HFFc6 (cell line): Measurements from ENCODE around the gene COX17. TPM values are rescaled to one million over a fixed set of nuclear protein-coding genes. Genes with fewer than 3 reads are reported as not detected.

Experiments used
- DNase-seq: peaks from one replicate; pipeline ENCODE4 v3.0.0-alpha.2; 2018
- H3K27ac Mint-ChIP-seq: 2 replicates; pipeline ENCODE4 v1.8.0; 2020; ENCODE audit warnings: mild to moderate bottlenecking, mixed read lengths
- H3K27me3 Mint-ChIP-seq: 2 replicates; pipeline ENCODE4 v1.8.0; 2021; ENCODE audit warnings: mild to moderate bottlenecking, moderate library complexity, mixed read lengths; ENCODE audit not compliant: insufficient read depth
- H3K36me3 Mint-ChIP-seq: 2 replicates; pipeline ENCODE4 v1.8.0; 2021; ENCODE audit warnings: low read depth, mixed read lengths
- H3K4me1 Mint-ChIP-seq: 2 replicates; pipeline ENCODE4 v1.8.0; 2020; ENCODE audit warnings: low read depth, mixed read lengths
- H3K4me3 Mint-ChIP-seq: 2 replicates; pipeline ENCODE4 v1.8.0; 2020; ENCODE audit warnings: mild to moderate bottlenecking, moderate library complexity, mixed read lengths
- H3K9me3 Mint-ChIP-seq: 2 replicates; pipeline ENCODE4 v1.8.0; 2020; ENCODE audit warnings: mild to moderate bottlenecking, mixed read lengths
- total RNA-seq, 6 experiments: library from RNA; stranded (reverse); fragmentation: NEBNext Ultra II Directional; extraction: Animal tissue kit (Norgen Biotek cat#: 25700); gene quantifications; 2 replicates in 1 of 6; 3 replicates in 5 of 6; pipeline ENCODE4 v1.2.3, GENCODE V29; 2021
- TF ChIP-seq, protein P1 (sequence below): fragments of 200-600 bp; sonication (generic); IDR thresholded peaks from 2 replicates; pipeline ENCODE4 v1.5.0; 2021; ENCODE audit warnings: antibody characterized with exemption, mild to moderate bottlenecking

The COX17 gene
- total RNA-seq, 6 experiments from 2014 or later, result 28.9 to 41.0 (median 35.2) TPM

DNA sequence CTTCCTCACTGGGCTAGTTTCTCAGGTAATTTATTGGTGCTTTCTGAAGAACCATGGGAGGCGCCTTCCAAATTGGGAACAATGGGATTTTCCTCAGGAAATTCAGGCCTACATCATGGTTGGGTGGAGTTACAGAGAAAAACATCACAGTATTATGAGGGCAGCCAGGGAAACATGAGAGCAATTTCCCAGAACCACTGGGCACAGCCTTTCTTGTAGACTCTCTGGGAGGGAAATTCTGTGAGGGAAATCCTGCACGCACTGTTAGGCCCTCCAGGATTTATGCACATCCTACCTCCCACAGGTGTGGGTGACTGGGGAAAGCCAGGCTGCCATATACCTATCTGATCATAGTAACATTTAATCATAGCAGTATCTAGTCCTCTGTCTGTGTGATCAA, 30.0 kb downstream of the COX17 start:
- TF ChIP-seq, protein P1, sequence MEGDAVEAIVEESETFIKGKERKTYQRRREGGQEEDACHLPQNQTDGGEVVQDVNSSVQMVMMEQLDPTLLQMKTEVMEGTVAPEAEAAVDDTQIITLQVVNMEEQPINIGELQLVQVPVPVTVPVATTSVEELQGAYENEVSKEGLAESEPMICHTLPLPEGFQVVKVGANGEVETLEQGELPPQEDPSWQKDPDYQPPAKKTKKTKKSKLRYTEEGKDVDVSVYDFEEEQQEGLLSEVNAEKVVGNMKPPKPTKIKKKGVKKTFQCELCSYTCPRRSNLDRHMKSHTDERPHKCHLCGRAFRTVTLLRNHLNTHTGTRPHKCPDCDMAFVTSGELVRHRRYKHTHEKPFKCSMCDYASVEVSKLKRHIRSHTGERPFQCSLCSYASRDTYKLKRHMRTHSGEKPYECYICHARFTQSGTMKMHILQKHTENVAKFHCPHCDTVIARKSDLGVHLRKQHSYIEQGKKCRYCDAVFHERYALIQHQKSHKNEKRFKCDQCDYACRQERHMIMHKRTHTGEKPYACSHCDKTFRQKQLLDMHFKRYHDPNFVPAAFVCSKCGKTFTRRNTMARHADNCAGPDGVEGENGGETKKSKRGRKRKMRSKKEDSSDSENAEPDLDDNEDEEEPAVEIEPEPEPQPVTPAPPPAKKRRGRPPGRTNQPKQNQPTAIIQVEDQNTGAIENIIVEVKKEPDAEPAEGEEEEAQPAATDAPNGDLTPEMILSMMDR, result no peak
- Mint-ChIP-seq H3K36me3 (no peaks in the 10 kb centered on the region), H3K4me1 (peaks cover 45% of the 10 kb centered on the region), H3K4me3 (no peak overlapping the region), H3K9me3 (no peaks in the 10 kb centered on the region), H3K27me3 (peaks cover 3% of the 10 kb centered on the region; the same call in 1 of the 2 replicates), H3K27ac (no peak overlapping the region)
- DNase-seq, result no peak

DNA sequence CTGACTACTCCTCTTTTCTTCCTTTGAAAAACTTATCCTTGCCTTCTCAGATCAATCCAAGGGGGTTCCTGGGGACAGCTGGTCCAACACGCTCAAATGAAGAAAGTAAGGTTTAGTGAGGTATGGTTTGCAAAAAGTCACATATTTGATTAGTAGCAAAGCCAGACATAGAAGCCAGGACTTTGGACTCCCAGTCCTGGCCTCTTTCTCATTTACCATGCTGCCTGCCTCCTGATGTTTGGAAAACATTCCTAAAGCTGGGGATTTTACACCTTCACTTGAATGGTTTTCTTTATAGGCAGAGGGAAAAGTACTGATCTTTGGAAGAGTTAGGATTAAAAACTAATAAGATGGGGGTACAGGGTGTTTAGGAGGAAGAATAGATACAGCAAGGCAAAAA, 31.4 kb downstream of the COX17 start:
- peaks cover 2% of the 10 kb centered on the region; the same call in 1 of the 2 replicates for H3K27me3 Mint-ChIP-seq
- no peaks in the 10 kb centered on the region for H3K36me3 Mint-ChIP-seq
- no peak overlapping the region for H3K4me3 Mint-ChIP-seq
- peaks cover 46% of the 10 kb centered on the region for H3K4me1 Mint-ChIP-seq
- TF ChIP-seq, protein P1, result no peak
- no peak for DNase-seq
- H3K27ac Mint-ChIP-seq, result no peak overlapping the region
- H3K9me3 Mint-ChIP-seq, result no peaks in the 10 kb centered on the region

DNA sequence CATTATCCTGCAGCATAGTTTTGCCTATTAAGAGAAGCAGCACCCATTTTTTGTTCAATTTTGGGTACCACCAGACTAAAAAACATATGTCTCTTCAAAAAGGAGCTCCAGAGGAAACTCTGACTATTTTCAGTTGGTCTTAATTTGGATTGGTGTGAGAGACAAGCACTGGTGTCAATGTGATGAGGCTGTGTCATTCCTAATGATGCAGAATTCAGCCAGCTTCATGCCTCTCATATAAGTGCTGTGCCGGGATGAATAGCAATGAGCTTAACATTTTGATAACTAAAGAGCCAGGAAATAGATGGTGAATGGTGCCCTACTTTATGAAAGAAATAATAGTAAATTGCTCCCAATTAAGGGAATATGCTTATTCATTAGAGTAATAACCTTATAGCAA, 32.7 kb downstream of the COX17 start:
- no peaks in the 10 kb centered on the region for H3K9me3 Mint-ChIP-seq
- H3K36me3 Mint-ChIP-seq, result no peaks in the 10 kb centered on the region
- no peak overlapping the region for H3K27ac Mint-ChIP-seq
- no peak overlapping the region for H3K4me3 Mint-ChIP-seq
- H3K27me3 Mint-ChIP-seq, result peaks cover 2% of the 10 kb centered on the region; the same call in 1 of the 2 replicates
- TF ChIP-seq, protein P1, result no peak
- DNase-seq, result no peak
- peaks cover 51% of the 10 kb centered on the region for H3K4me1 Mint-ChIP-seq

GRCh38 chr3:119643528-119643927, 33.7 kb downstream of the COX17 start:
- H3K27me3 Mint-ChIP-seq, result peaks cover 2% of the 10 kb centered on the region; the same call in 1 of the 2 replicates
- H3K27ac Mint-ChIP-seq, result peak overlapping the region; percentile 90
- H3K36me3 Mint-ChIP-seq, result no peaks in the 10 kb centered on the region
- DNase-seq, result peak; percentile 78
- TF ChIP-seq, protein P1, result no peak
- peaks cover 60% of the 10 kb centered on the region for H3K4me1 Mint-ChIP-seq
- peak overlapping the region; percentile 48 for H3K4me3 Mint-ChIP-seq
- H3K9me3 Mint-ChIP-seq, result no peaks in the 10 kb centered on the region

GRCh38 chr3:119642746-119643473, 34.3 kb downstream of the COX17 start:
- Mint-ChIP-seq H3K4me1 (peaks cover 62% of the 10 kb centered on the region), H3K27me3 (peaks cover 2% of the 10 kb centered on the region; the same call in 1 of the 2 replicates), H3K27ac (peak overlapping the region; percentile 90), H3K36me3 (no peaks in the 10 kb centered on the region), H3K4me3 (peak overlapping the region; percentile 48; the same call in 1 of the 2 replicates), H3K9me3 (no peaks in the 10 kb centered on the region)
- TF ChIP-seq, protein P1, result no peak
- DNase-seq, result no peak
